Measurements from ENCODE around the gene PLCH1. TPM values are rescaled to one million over a fixed set of nuclear protein-coding genes. Genes with fewer than 3 reads are reported as not detected.

PLCH1 gene
- total and polyA plus RNA-seq, 2 donors (not counting 1 experiment from before 2014, with no cell fraction given) = under 0.01 to 0.03 TPM

DNA sequence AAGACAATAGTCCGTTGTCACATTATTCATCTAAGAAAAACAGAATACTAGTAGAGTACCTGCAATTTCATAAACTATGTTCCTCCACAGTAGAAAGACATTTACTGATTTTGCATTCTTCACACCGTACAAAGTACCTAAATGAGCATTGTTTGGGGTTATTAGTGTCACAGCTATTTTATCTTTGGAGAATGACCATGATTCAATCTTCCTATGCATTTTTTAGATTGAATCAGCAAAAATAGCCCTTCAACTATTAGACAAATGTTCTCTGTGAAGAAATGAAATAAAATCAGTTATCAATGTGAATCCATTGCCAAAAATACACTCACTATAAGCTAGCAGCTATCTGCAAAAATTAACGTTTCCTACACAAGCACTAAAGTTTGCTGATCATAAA is 176.6 kb downstream of the PLCH1 start:
- H3K27me3 ChIP-seq (ENCODE audit: control insufficient read depth, insufficient read depth, low read length) = no peaks in the 10 kb centered on the region
- H3K9ac ChIP-seq (ENCODE audit: insufficient read depth, low read length) = no peak overlapping the region
- H4K20me1 ChIP-seq (ENCODE audit: control insufficient read depth, extremely low read depth, insufficient read depth, low read length) = no peaks in the 10 kb centered on the region
- no peak overlapping the region for H3K27ac ChIP-seq (ENCODE audit: insufficient read depth, low read length)
- H3K4me1 ChIP-seq (ENCODE audit: control insufficient read depth, extremely low read depth, insufficient read depth, low read length) = no peaks in the 10 kb centered on the region
- H3K4me3 ChIP-seq (replicated peaks in 1 of 4; ENCODE audit: control extremely low read depth in 1 of 4, insufficient read depth in 1 of 4, low read depth in 3 of 4, low read length in 4 of 4) = no peak overlapping the region
- H3K79me2 ChIP-seq (ENCODE audit: control insufficient read depth, insufficient read depth, low read length) = no peaks in the 10 kb centered on the region
- DNase-seq (ENCODE audit: low read depth in 2 of 2) = no peak
- no peaks in the 10 kb centered on the region for H3K9me3 ChIP-seq (ENCODE audit: control insufficient read depth, insufficient read depth, low read depth, low read length)
- no peak overlapping the region for H3K4me2 ChIP-seq (ENCODE audit: extremely low read depth, insufficient read depth, low read length)
- no peak for TF ChIP-seq EZH2 (IDR thresholded peaks at IDR 0.05; ENCODE audit: low read length, missing control alignments)
- TF ChIP-seq, protein P1, sequence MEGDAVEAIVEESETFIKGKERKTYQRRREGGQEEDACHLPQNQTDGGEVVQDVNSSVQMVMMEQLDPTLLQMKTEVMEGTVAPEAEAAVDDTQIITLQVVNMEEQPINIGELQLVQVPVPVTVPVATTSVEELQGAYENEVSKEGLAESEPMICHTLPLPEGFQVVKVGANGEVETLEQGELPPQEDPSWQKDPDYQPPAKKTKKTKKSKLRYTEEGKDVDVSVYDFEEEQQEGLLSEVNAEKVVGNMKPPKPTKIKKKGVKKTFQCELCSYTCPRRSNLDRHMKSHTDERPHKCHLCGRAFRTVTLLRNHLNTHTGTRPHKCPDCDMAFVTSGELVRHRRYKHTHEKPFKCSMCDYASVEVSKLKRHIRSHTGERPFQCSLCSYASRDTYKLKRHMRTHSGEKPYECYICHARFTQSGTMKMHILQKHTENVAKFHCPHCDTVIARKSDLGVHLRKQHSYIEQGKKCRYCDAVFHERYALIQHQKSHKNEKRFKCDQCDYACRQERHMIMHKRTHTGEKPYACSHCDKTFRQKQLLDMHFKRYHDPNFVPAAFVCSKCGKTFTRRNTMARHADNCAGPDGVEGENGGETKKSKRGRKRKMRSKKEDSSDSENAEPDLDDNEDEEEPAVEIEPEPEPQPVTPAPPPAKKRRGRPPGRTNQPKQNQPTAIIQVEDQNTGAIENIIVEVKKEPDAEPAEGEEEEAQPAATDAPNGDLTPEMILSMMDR (conservative IDR thresholded peaks at IDR 0.05 in 1 of 2, IDR thresholded peaks at IDR 0.05 in 1 of 2; ENCODE audit: low read depth in 1 of 2, low read length in 2 of 2) = no peak
- H2AFZ ChIP-seq (ENCODE audit: low read length) = no peak overlapping the region
- H3K36me3 ChIP-seq (ENCODE audit: control insufficient read depth, insufficient read depth, low read length) = no peaks in the 10 kb centered on the region

GRCh38 chr3:155560594-155560993 is 184.3 kb downstream of the PLCH1 start:
- H3K27ac ChIP-seq (ENCODE audit: insufficient read depth, low read length) = no peak overlapping the region
- TF ChIP-seq, protein P1 (conservative IDR thresholded peaks at IDR 0.05 in 1 of 2, IDR thresholded peaks at IDR 0.05 in 1 of 2; ENCODE audit: low read depth in 1 of 2, low read length in 2 of 2) = no peak
- no peak overlapping the region for H3K9ac ChIP-seq (ENCODE audit: insufficient read depth, low read length)
- H3K4me3 ChIP-seq (replicated peaks in 1 of 4; ENCODE audit: control extremely low read depth in 1 of 4, insufficient read depth in 1 of 4, low read depth in 3 of 4, low read length in 4 of 4) = no peak overlapping the region
- no peak overlapping the region for H3K4me2 ChIP-seq (ENCODE audit: extremely low read depth, insufficient read depth, low read length)
- no peak overlapping the region for H2AFZ ChIP-seq (ENCODE audit: low read length)
- no peaks in the 10 kb centered on the region for H3K4me1 ChIP-seq (ENCODE audit: control insufficient read depth, extremely low read depth, insufficient read depth, low read length)
- peak in 1 of 2 donors; percentile 63 for DNase-seq (ENCODE audit: low read depth in 2 of 2)
- H3K9me3 ChIP-seq (ENCODE audit: control insufficient read depth, insufficient read depth, low read depth, low read length) = no peaks in the 10 kb centered on the region
- no peaks in the 10 kb centered on the region for H3K27me3 ChIP-seq (ENCODE audit: control insufficient read depth, insufficient read depth, low read length)
- H3K79me2 ChIP-seq (ENCODE audit: control insufficient read depth, insufficient read depth, low read length) = no peaks in the 10 kb centered on the region
- no peaks in the 10 kb centered on the region for H4K20me1 ChIP-seq (ENCODE audit: control insufficient read depth, extremely low read depth, insufficient read depth, low read length)
- H3K36me3 ChIP-seq (ENCODE audit: control insufficient read depth, insufficient read depth, low read length) = no peaks in the 10 kb centered on the region

- Histone ChIP-seq H3K4me1 (ENCODE audit: control insufficient read depth, extremely low read depth, insufficient read depth, low read length) (no peaks in the 10 kb centered on the region), H3K36me3 (ENCODE audit: control insufficient read depth, insufficient read depth, low read length) (no peaks in the 10 kb centered on the region), H3K4me2 (ENCODE audit: extremely low read depth, insufficient read depth, low read length) (no peak overlapping the region), H3K4me3 (replicated peaks in 1 of 4; ENCODE audit: control extremely low read depth in 1 of 4, insufficient read depth in 1 of 4, low read depth in 3 of 4, low read length in 4 of 4) (no peak overlapping the region), H3K27me3 (ENCODE audit: control insufficient read depth, insufficient read depth, low read length) (no peaks in the 10 kb centered on the region), H3K79me2 (ENCODE audit: control insufficient read depth, insufficient read depth, low read length) (no peaks in the 10 kb centered on the region), H4K20me1 (ENCODE audit: control insufficient read depth, extremely low read depth, insufficient read depth, low read length) (no peaks in the 10 kb centered on the region), H3K27ac (ENCODE audit: insufficient read depth, low read length) (no peak overlapping the region), H2AFZ (ENCODE audit: low read length) (no peak overlapping the region), H3K9me3 (ENCODE audit: control insufficient read depth, insufficient read depth, low read depth, low read length) (no peaks in the 10 kb centered on the region), H3K9ac (ENCODE audit: insufficient read depth, low read length) (no peak overlapping the region)
- no peak for DNase-seq (ENCODE audit: low read depth in 2 of 2)
- TF ChIP-seq, protein P1 (conservative IDR thresholded peaks at IDR 0.05 in 1 of 2, IDR thresholded peaks at IDR 0.05 in 1 of 2; ENCODE audit: low read depth in 1 of 2, low read length in 2 of 2) = no peak
- TF ChIP-seq EZH2 (IDR thresholded peaks at IDR 0.05; ENCODE audit: low read length, missing control alignments) = no peak
Observed at GRCh38 chr3:155560135-155560534, 184.7 kb downstream of the PLCH1 start.
